DMS53 (cell line): ENCODE data around the gene OR2T10.
"Not testable (repeated sequence)": the region's sequence is repeated elsewhere in the genome, so short reads cannot be mapped to it uniquely, and the experiment has no call there.

Experiments used
- DNase-seq: peaks from one replicate; lab custom pipeline; 2025; lab: John Stamatoyannopoulos, UW

The OR2T10 gene

DNA sequence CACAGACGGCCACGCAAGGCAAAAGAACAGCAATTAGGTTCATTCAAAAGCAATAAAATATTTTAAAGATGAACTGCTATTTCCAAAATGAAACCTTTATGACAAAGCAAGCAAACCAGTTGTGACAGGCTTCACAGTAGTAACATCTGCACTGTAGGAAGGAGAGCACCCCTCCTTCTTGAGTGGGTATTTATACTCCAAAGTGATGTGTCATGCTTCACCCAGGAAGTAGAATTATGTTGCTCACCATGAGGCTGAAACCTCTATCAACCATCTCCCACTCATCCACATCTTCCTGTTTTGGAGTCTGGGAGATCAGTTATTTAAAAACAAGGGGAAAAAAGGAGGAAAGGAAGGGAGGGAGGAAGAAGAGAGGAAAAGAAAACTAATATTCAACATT lies 885 bp downstream of the OR2T10 start:
- peak; percentile 75 for DNase-seq

GRCh38 chr1:248593226-248593625 lies 4.3 kb downstream of the OR2T10 start:
- no peak for DNase-seq

GRCh38 chr1:248592655-248593054 lies 4.8 kb downstream of the OR2T10 start:
- DNase-seq: no peak

DNA sequence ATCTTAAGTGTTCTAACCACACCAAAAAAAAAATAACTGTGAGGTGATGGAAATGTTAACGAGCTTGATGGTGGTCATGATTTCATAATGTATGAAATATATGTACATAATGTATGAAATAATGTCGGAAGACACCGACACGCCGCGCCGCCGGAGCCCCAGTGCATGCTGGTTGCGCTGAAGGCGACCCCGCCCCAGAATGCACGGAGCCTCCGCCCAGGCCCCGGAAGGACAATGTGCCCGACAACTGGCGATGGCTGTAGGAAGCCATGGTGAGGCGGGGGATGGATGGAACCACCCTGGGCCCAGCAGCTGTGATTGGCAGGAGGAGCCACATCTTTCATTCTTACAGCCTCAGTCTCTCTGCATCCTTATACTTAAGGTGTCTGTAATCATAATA lies 7.4 kb downstream of the OR2T10 start:
- DNase-seq: no peak

DNA sequence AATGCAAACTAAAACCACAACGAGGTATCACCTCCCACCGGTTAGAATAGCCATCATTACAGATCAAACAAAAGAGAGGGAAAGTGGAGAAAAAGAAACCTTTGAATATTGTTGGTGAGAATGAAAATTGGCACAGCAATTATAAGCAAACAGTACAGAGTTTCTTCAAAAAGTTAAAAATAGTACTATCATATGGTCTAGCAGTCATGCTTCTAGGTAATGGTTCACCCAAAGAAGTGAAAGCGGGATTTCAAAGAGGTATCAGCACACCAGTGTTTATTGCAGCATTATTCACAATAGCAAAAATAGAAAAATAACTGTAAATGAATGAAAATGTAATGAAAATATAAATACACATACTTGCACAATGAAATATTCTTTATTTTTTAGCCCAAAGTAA lies 8.2 kb downstream of the OR2T10 start:
- no peak for DNase-seq

- DNase-seq: no peak
Measured at GRCh38 chr1:248585266-248585665, 12.2 kb downstream of the OR2T10 start.

DNA sequence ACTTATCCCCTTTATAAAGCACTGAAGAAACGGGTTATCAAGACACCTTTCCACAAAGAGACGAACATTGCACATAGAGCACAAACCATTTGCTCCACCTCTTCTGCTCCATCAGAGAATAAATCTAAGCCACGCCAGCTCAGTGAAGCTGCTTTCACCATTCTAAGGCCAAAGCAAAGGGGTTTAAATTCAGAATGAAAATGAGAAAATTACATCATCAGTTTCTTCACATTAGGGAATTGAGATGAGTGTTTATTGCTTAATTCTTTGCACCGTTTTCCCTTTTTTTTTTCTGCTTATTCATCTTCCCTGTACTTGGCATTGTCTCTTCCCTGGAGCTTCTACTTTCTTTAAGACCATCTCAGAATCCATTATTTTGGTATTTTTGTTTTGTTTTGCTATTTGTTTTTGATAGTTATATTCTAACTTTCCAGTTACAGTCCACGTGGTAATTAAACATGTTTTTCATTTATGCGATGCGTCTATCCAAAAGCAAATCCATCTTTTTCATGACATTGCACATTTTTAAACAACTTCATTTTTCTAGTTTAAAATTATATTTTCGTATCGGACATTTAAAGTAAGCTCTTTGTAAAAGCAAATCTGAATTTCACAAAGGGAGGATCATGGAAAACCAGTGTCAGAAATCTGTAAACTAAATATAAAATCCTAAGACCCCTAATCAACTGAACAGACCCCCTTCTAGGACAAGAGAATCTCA lies 21.1 kb downstream of the OR2T10 start:
- DNase-seq: no peak

DNA sequence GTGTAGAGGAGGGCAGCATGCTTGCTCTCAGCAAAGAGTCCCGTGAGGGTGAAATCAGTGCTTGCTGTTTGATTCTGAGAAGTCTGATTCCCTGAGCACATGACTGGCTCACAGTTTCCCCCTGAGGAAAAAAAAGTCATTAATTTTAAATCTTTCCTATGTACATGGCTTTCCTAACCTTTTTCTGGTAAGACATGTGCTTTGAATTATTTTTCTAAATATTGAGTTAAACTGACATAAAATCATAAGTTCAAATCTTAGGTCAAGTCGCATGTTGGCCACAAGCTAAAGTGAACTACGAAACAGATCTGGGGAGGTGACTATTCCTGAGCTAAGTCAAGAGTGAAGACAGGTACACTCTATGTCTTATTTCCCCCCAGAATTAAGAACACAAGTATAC lies 22.8 kb downstream of the OR2T10 start, which contains the start of gene OR2T34:
Gene OR2T34 (minus strand): TSS at position 101 of the 400 bp plus-strand sequence. CDS start 0 bp downstream, at position 101.
- DNase-seq: not testable (repeated sequence)

GRCh38 chr1:248573856-248574255 lies 23.6 kb downstream of the OR2T10 start:
- not testable (repeated sequence) for DNase-seq

DNA sequence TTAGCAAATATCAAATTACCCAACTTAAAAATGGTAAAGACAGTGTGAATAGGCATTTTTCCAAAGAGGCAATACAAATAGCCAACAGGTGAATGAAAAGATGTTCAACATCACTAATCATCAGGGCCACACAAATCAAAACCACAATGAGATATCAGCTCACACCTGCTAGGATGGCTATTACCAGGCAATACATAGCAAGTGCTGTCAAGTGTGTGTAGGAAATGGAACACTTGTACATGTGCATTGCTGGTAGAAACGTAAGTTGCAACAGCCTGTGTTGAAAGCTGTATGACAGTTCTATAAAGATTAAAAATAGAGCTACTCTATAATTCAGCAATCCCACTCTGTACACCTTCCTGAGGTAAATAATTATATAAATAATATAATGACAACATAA lies 25.5 kb downstream of the OR2T10 start:
- DNase-seq: not testable (repeated sequence)

DNA sequence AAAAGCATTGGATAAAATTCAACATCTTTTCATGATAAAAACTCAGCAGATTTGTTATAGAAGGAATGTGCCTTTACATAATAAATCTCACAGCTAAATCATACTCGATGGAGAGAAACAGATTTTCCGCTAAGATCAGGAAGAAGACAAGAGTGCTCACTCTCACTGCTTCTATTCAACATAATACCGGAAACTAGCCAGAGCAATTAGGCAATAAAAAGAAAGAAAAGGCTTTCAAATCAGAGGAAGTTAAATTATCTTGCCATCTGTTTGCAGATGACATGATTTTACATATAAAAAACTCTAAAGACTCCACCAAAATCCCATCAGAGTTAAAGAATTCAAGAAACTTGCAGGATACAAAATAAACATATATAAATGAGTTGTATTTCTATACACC lies 26.7 kb downstream of the OR2T10 start:
- not testable (repeated sequence) for DNase-seq

DNA sequence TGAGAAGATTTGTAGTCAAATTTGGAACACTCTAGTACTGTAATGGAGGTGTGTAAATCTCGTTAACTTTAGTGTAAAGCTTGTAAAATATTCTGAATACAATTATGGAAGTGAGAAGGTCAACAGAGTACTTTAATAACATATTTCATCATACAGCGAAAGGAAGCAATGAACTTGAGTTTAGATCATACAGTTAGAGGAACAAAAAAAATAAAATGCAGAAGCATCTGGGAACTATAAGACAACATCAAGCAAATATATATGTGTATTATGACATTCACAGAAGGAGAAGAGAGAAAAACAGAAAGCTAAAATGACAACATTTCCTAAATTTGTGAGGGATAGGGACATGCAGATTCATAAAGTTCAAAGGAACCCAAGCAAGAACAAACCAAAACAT lies 28.5 kb downstream of the OR2T10 start:
- DNase-seq: not testable (repeated sequence)

GRCh38 chr1:248565530-248566373 lies 31.7 kb downstream of the OR2T10 start:
- not testable (repeated sequence) for DNase-seq

GRCh38 chr1:248562672-248563071 lies 34.8 kb downstream of the OR2T10 start, which contains the start of gene OR2T29:
TSS of gene OR2T29 (minus strand) at chr1:248562772. CDS start at chr1:248559491, 3,281 bp downstream.
- not testable (repeated sequence) for DNase-seq

GRCh38 chr1:248551027-248551426 lies 46.5 kb downstream of the OR2T10 start:
- DNase-seq: not testable (repeated sequence)

DNA sequence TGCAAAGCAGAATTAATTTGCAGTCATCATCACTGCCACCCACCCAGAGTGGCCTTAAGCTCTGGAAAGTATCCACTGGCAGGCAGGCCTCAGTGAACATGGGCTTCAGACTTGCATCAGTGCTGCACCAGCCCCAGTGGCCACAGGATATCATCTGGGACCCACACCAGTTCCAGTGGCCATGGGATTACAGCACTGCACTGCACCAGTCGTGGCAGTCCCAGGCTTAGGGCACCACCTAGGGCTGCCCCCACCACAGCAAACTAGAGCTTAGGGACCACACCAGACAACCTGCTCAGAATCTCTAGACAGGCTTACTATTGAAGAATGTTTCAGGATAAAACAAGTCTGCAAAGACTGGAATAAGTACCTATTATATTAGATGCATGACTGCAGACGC lies 50.1 kb downstream of the OR2T10 start:
- not testable (repeated sequence) for DNase-seq
